Activated T-helper 1 cell treated with anti-CD3 and anti-CD28 coated beads, Interleukin-2, amount 50 U/mL, for 16 hours (primary cell): ENCODE data around the gene JAKMIP1.
"Not testable (repeated sequence)": the region's sequence is repeated elsewhere in the genome, so short reads cannot be mapped to it uniquely, and the experiment has no call there.

Source experiments
- DNase-seq, 2 donors: peaks; one replicate each; pipeline ENCODE4 v3.0.0-alpha.2; 2020; ENCODE audit warnings: low read depth in 1 of 2, low spot score in 1 of 2

The JAKMIP1 gene

DNA sequence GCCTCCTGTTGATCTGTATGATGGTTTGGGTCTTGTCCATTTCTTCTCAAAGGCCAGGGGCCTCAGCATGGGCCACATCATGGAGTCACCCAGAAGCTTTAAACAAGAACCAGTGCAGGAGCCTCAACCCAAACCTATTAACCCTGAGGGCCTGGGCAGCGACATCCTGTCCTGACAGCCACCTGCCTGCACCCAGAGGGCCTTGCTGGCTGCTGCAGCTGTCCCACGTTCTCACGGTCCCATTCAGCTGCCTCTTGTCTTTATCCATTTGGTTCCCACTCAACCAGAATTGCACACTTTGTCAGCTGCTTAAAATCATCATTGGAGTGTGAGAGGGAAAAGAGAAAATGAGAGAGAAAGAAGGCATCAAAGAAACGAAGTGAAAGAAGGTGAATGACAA, 203.7 kb downstream of the JAKMIP1 start:
- no peak for DNase-seq

- DNase-seq: no peak
Observed at GRCh38 chr4:5995901-5996623, 204.3 kb downstream of the JAKMIP1 start.

DNA sequence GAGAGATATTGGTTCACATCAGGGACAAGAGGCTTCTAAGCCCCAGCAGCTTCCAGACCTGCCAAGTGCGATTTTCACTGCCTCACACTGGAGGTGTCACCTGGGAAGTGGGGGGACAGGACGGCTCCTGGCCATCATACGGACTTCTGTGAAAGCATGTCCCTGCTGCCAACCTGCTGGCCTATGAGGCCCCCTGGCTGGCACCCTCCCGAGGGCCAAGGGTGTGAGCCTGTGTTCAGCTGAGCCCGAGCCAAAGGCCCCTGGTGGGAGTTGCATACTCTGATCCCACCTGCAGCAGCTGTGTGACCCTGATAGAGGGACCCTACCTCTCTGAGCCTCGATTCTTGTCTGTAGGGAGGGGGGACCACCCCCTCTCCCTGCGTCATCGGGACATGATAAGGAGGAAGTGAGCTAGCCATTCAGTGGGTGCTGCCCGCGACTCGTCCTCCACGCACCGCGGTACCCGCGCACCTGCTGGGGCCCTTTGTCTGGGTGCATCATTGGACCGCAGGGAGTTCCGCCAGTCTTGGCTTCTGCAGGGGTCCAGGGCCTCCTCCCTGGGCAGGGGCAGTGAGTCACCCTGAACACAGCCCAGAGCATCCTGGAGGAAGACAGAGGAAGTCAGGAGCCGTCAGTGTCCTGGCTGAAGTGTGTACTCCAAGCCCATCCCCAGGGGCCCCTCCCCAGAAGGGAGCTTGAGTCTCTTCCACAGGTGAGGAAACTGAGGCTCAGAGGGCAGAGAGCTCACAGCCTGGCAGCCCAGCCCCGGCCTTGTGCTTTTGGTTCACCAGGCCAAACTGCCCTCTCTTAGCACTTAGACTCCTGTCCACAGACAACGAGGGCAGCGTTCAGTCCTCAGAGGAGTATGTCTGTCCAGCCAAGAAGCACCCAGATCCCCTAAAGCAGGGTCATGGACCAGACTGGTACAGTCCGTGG, 206.2 kb downstream of the JAKMIP1 start:
- DNase-seq: no peak

- DNase-seq: not testable (repeated sequence)
Observed at GRCh38 chr4:5993346-5993745, 207.0 kb downstream of the JAKMIP1 start.

- DNase-seq: no peak
Observed at GRCh38 chr4:5992828-5993321, 207.5 kb downstream of the JAKMIP1 start.

DNA sequence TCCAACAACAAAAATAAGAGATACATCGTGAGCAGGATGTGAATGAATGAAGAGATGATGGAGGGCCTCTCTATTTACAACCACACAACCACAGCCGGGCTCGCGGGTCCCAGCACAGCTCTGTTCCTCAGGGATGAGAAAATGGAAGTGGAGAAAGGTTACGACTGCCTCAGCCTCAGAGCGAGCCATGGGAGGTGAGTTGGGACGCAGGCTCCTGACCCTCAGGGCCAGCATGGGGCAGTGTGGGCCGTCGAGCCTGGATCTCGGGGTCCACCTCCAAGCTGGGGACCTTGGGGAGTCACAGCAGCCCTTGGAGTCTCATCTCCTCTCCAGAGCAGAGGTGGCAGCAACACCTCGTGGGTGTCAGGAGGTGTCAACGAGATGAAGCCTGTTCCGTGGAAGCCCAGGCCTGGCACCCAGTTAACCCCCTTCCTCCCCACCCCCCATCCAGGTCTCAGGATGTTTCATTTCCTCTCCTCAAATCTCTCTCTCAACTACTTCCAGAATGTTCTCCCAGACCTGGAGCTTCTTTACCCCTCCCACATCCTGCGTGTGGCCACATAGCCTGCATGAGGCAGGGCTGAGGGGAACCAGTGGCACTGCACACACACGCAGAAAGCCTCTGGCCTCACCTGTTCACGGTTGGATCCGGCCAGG, 208.1 kb downstream of the JAKMIP1 start:
- no peak for DNase-seq

- no peak for DNase-seq
Observed at GRCh38 chr4:5991405-5991804, 208.9 kb downstream of the JAKMIP1 start.

DNA sequence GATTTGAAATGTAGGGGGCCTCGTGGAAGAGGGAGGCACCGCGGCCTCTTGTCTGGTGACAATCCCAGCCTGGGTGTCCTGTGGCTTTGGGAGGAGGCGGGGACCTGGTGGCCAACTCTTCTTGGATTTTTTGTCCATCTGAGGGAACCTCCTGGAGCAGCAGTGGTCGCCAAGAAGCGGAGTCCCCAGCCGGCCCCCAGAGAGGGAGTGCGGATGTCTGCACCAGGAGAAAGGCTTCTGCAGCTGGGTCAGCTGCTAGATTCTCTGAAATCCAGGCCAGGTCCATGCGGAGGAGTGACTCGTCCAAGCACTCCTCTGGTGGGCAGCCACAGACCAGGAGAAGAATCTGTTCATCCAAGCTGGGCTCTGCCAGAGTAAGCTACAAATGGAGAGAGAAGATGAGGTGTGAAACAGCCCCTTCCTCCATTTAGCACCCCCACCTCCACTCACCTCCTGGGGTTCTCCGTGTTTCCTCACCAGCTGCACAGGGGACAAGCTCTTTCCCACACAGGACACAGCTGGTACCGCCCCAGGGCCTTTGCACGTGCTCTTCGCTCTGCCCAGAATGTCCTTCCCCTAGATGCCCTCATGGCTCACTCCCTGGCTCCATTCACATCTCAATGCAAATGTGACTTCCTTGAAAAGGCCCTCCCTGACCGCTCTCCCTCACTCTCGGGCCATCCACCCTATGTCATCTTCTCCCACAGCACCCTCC, 209.7 kb downstream of the JAKMIP1 start:
- DNase-seq: no peak

DNA sequence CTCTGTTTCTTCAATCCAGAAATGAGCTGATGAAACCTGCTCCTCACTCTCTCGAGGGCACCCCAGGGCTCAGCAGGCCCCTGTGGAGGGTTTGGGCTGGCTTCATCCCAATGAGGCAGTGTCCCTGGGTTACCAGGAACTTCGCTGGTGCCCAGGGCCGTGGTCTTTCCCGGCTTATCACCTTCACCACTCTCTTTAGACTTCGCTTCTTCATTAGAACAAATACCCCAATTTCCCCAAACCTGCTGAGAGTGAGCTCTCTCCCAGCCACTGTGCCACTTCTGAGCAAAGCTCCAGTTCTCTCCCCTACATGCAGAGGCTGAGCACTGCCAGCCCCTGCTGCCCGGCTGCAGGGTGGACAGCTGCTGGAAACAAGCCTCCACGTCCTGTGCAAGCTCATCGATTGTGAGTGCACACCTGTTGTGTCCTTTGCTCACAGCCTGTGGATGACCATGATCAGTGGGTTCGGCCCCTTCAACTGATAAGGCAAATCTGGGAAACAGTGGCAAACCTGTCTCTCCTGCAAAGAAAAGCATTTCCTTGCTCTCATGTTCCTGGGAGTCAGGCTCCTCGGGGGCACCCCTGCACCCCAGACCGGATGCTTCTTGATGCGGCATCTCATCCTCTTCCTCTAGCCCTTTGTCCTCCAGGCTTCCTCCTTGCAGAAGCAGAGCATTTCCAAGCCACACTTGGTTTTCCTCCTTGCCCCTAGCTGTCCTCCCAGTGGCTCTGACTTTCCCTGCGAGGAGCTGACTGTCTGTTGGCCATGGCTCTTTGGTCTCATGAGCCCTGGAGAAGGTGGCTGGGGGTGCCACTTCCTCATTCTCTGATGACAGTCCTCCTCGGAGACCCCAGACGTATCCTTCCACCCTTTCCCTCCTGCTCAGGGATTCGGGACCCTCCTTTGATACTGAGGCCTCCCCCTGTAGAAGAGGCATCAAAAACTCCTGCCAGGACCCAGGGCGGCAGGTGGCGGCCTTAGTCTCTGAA, 210.8 kb downstream of the JAKMIP1 start:
- no peak for DNase-seq

DNA sequence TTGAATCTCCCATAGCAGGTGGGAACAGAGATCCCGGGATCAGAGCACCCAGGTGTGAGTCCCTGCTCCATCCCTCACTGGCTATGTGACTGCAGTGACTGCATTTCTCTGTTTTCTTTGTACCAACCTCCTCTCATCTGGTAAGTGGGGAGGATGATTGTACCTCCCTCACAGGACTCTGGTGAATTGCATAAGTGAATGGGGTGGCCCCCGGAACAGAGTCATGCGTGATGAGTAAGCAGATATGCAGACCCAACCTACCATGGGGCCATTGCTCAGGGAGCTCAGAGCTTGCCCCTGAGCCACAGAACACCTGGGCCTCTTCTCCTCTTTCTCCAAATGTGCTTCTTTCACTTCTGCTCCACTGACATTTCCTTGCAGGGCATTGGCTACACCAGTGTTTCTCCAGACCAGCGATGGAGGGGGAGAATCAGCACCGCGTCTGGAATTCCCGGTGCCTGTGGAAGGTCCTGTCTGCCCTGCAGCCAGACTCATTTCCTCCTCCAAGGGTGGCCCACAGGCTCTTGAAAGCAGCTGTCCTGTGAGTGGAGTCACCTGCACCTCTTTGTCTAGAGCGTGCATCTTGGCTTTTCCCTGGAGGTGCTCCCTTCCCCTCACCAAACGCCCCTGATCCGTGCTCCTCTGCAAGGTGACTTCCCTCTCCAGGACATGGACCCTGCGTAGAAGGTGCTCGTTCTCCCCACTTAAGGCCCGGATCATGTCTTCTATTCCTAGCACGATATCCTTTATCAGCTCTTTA, 212.1 kb downstream of the JAKMIP1 start:
- DNase-seq: no peak

- no peak for DNase-seq
Observed at GRCh38 chr4:5984843-5985242, 215.5 kb downstream of the JAKMIP1 start.

GRCh38 chr4:5982156-5982973, 218.0 kb downstream of the JAKMIP1 start:
- DNase-seq: no peak

- DNase-seq: no peak
Observed at GRCh38 chr4:5980436-5981155, 219.8 kb downstream of the JAKMIP1 start.

DNA sequence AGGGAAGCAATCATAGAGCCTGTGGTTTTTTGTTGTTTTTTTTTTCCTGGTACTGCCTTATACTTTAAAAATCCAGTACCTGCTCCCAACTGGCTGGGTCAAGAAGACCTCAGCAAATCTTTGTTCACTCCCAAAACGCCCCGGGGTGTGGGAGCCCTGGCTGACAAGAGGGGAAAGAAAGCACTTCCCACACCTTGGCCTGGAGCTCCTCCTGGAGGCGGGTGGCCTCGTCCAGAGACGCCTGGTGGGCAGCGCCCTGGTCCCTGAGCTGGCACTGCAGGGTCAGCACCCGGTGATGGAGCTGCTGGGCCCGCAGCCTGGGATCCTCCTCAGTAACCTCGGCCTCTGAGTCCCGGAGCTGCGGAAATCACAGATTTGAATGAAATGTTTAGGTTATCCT, 220.4 kb downstream of the JAKMIP1 start:
- no peak for DNase-seq

DNA sequence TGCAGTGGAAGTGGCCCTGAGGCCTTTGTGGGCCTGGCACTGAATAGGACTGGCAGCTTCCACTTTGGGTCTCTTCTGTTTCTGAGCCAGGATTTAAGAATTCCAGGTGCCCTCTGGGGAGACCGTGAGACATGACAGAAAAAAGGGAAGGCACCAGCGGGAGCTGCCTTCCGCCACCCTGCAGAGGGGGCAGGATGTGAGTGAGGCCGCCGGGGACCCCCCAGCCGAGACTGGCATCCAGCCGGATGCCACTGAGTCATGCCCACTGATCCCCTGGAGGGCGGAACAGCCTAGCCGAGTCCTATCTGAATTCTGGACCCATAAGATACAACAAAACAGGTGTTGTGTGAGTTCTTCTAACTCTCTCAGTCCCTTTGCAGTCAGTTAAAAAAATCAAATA, 223.4 kb downstream of the JAKMIP1 start:
- DNase-seq: no peak

GRCh38 chr4:5976431-5976830, 223.9 kb downstream of the JAKMIP1 start:
- DNase-seq: no peak
